A172 (cell line): ENCODE results near the gene LMX1B. TPM values are rescaled to one million over a fixed set of nuclear protein-coding genes. Genes with fewer than 3 reads are reported as not detected.
"Not testable (repeated sequence)": the region's sequence is repeated elsewhere in the genome, so short reads cannot be mapped to it uniquely, and the experiment has no call there.

Source experiments
- DNase-seq: peaks from one replicate; pipeline ENCODE4 v3.0.0-alpha.2; 2015; ENCODE audit warnings: low spot score
- total RNA-seq: library from RNA; depleted of rRNA; stranded (reverse); fragments of >200 nt; shearing (Covaris generic); gene quantifications from 2 replicates; pipeline ENCODE4 v1.2.3, GENCODE V29; 2014

The LMX1B gene
- total RNA-seq, 1 experiment from 2014 or later: 1.8 TPM

GRCh38 chr9:126695701-126696400 is 82.1 kb downstream of the LMX1B start:
- DNase-seq: no peak

- no peak for DNase-seq
These were observed 82.8 kb downstream of the LMX1B start for GRCh38 chr9:126696401-126697145.

- no peak for DNase-seq
These were observed 83.6 kb downstream of the LMX1B start for GRCh38 chr9:126697330-126697729.

- DNase-seq: no peak
These were observed 84.5 kb downstream of the LMX1B start for GRCh38 chr9:126698251-126698650.

- no peak for DNase-seq
These were observed 85.0 kb downstream of the LMX1B start for GRCh38 chr9:126698756-126699155.

- no peak for DNase-seq
These were observed 85.7 kb downstream of the LMX1B start for GRCh38 chr9:126699401-126699881.

GRCh38 chr9:126700296-126700695 is 86.6 kb downstream of the LMX1B start:
- DNase-seq: no peak

- DNase-seq: no peak
These were observed 87.4 kb downstream of the LMX1B start for GRCh38 chr9:126700903-126701812.

GRCh38 chr9:126701813-126702140 is 88.0 kb downstream of the LMX1B start:
- DNase-seq: no peak

- no peak for DNase-seq
These were observed 88.6 kb downstream of the LMX1B start for GRCh38 chr9:126702151-126703001.

GRCh38 chr9:126703002-126703865 is 89.5 kb downstream of the LMX1B start:
- DNase-seq: peak; percentile 49

- no peak for DNase-seq
These were observed 90.1 kb downstream of the LMX1B start for GRCh38 chr9:126703866-126704156.

GRCh38 chr9:126704157-126704891 is 90.6 kb downstream of the LMX1B start:
- peak; percentile 79 for DNase-seq

GRCh38 chr9:126704892-126705766 is 91.4 kb downstream of the LMX1B start:
- peak; percentile 72 for DNase-seq

GRCh38 chr9:126705767-126706697 is 92.3 kb downstream of the LMX1B start:
- peak; percentile 65 for DNase-seq

GRCh38 chr9:126706698-126707053 is 92.9 kb downstream of the LMX1B start:
- DNase-seq: no peak

- DNase-seq: no peak
These were observed 93.4 kb downstream of the LMX1B start for GRCh38 chr9:126707083-126707482.

GRCh38 chr9:126707712-126708111 is 94.0 kb downstream of the LMX1B start:
- not testable (repeated sequence) for DNase-seq
